GM23248 (cell line): ENCODE results near the gene RPL13. TPM values are rescaled to one million over a fixed set of nuclear protein-coding genes. Genes with fewer than 3 reads are reported as not detected.

ENCODE experiments used
- DNase-seq: peaks from one replicate; pipeline ENCODE4 v3.0.0-alpha.2; 2015
- H2AFZ ChIP-seq: fragments of 200-600 bp; sonication (generic); 2 replicates; pipeline ENCODE4 v1.6.1; 2016; ENCODE audit warnings: antibody characterized with exemption
- H3F3A ChIP-seq: fragments of 200-600 bp; sonication (generic); 2 replicates; pipeline ENCODE4 v1.6.1; 2016; ENCODE audit warnings: mild to moderate bottlenecking, antibody characterized with exemption, mixed run types; ENCODE audit not compliant: insufficient read depth
- H3K27ac ChIP-seq: fragments of 200-600 bp; sonication (generic); 2 replicates; pipeline ENCODE4 v1.5.1; 2016; ENCODE audit warnings: mild to moderate bottlenecking
- H3K27me3 ChIP-seq: fragments of 200-600 bp; sonication (generic); replicated peaks from 2 replicates; pipeline ENCODE4 v1.6.1; 2016; ENCODE audit warnings: mild to moderate bottlenecking; ENCODE audit not compliant: insufficient read depth
- H3K36me3 ChIP-seq: fragments of 200-600 bp; sonication (generic); 2 replicates; pipeline ENCODE4 v1.6.1; 2016; ENCODE audit warnings: low read depth, mild to moderate bottlenecking
- H3K4me1 ChIP-seq: fragments of 200-600 bp; sonication (generic); 2 replicates; pipeline ENCODE4 v1.6.1; 2016; ENCODE audit warnings: mild to moderate bottlenecking; ENCODE audit not compliant: insufficient read depth
- H3K4me2 ChIP-seq: fragments of 200-600 bp; sonication (generic); one replicate; pipeline ENCODE4 v1.6.1; 2016; ENCODE audit warnings: mild to moderate bottlenecking; ENCODE audit not compliant: unreplicated experiment
- H3K4me3 ChIP-seq: fragments of 200-600 bp; sonication (generic); 2 replicates; pipeline ENCODE4 v1.5.1; 2016; ENCODE audit warnings: mild to moderate bottlenecking
- H3K79me2 ChIP-seq: fragments of 200-600 bp; sonication (generic); 2 replicates; pipeline ENCODE4 v1.6.1; 2016; ENCODE audit warnings: mild to moderate bottlenecking; ENCODE audit not compliant: insufficient read depth
- H3K9ac ChIP-seq: fragments of 200-600 bp; sonication (generic); 2 replicates; pipeline ENCODE4 v1.6.1; 2016; ENCODE audit warnings: mild to moderate bottlenecking
- H3K9me2 ChIP-seq: fragments of 200-600 bp; sonication (generic); 2 replicates; pipeline ENCODE4 v1.6.1; 2016; ENCODE audit warnings: mixed run types, mild to moderate bottlenecking, moderate library complexity; ENCODE audit not compliant: insufficient read depth
- H3K9me3 ChIP-seq: fragments of 200-600 bp; sonication (generic); one replicate; pipeline ENCODE4 v1.6.1; 2017; ENCODE audit warnings: low read depth
- H4K20me1 ChIP-seq: fragments of 200-600 bp; sonication (generic); 2 replicates; pipeline ENCODE4 v1.6.0; 2016; ENCODE audit not compliant: insufficient read depth
- EZH2 ChIP-seq: fragments of 200-600 bp; sonication (generic); IDR thresholded peaks from 2 replicates; pipeline ENCODE4 v1.6.1; 2018; ENCODE audit warnings: antibody characterized with exemption, mild to moderate bottlenecking; ENCODE audit not compliant: insufficient read depth, poor library complexity, severe bottlenecking
- EZH2phosphoT487 ChIP-seq: fragments of 200-600 bp; sonication (generic); IDR thresholded peaks from 2 replicates; pipeline ENCODE4 v1.6.1; 2018; ENCODE audit warnings: antibody characterized with exemption, moderate library complexity, mild to moderate bottlenecking, low read depth; ENCODE audit not compliant: insufficient read depth
- whole genome bisulfite sequencing, 2 experiments: methylation state at CpG; one replicate each; pipeline ENCODE4 v1.1.6; 2015 to 2017; ENCODE audit warnings: low lambda C conversion rate in 2 of 2, low coverage in 1 of 2; ENCODE audit errors: missing lambda C conversion rate in 2 of 2; 5-methylcytosine and 5-hydroxymethylcytosine counted together
- in situ Hi-C: fragments of 300-500 bp; cut with MboI; formaldehyde crosslinking; loops from 2 replicates; pipeline ENCODE4 v1.15.0; 2020
- polyA plus RNA-seq: library from polyadenylated mRNA; unstranded; fragments of >200 nt; fragmentation: Nextera tagmentation; extraction: Ambion mirVana; gene quantifications from 2 replicates; pipeline ENCODE4 v1.2.1, GENCODE V29; 2016
- total RNA-seq: library from RNA; depleted of rRNA; stranded (reverse); fragments of >200 nt; shearing (Covaris generic); gene quantifications from 2 replicates; pipeline ENCODE4 v1.2.3, GENCODE V29; 2014

RPL13 gene
- total and polyA plus RNA-seq, 2 experiments from 2014 or later = 1,418 to 3,580 TPM

DNA sequence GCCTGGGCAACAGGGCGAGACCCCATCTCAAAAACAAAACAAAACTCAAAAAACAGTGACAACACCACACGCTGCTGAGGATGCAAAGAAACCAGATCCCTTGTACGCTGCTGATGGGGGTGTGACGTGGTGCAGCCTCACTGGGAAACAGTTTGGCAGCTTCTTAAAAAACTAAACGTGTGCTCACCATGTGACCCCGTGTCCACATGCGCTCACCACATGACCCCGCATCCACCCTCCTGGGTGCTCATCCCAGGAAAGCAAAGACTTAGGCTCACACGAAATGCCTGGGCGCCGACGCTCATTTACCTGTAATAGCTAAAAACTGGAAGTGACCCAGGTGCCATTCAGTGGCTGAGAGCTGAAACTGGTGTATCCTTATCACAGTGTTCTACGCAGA lies 19.9 kb upstream of the RPL13 start:
- Histone ChIP-seq H3K9me3 (no peaks in the 10 kb centered on the region), H3K4me2 (no peak overlapping the region), H2AFZ (no peak overlapping the region), H3K36me3 (peaks cover 3% of the 10 kb centered on the region; the same call in 1 of the 2 replicates), H3K9ac (no peak overlapping the region), H3K4me3 (no peak overlapping the region), H3K27me3 (no peaks in the 10 kb centered on the region), H3K9me2 (no peaks in the 10 kb centered on the region), H3K79me2 (no peaks in the 10 kb centered on the region), H3K4me1 (no peaks in the 10 kb centered on the region), H3F3A (no peaks in the 10 kb centered on the region), H3K27ac (no peak overlapping the region), H4K20me1 (no peaks in the 10 kb centered on the region)
- in situ Hi-C loops = no loop called here
- no peak for DNase-seq
- TF ChIP-seq EZH2 = no peak
- TF ChIP-seq EZH2phosphoT487 = no peak
- 88 to 89% methylated on average over 13 of the region's 13 CpGs for WGBS, 2 experiments

DNA sequence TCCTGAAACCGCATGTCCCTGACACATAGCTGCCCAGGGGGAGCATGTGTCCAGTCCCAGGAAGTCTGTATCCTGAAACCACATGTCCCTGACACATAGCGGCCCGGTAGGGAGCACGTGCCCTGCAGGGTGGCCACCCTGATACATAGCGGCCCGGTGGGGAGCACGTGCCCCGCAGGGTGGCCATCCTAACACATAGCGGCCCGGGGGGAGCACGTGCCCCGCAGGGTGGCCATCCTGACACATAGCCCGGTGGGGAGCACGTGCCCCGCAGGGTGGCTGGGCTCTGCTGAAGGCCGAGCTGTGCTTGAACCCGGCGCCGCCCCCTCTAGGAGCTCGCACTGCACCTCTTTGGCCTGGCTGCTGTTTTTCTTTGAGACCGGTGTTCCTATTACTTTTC lies 18.7 kb upstream of the RPL13 start:
- in situ Hi-C loops = no loop called here
- Histone ChIP-seq H4K20me1 (no peaks in the 10 kb centered on the region), H3K36me3 (peaks cover 3% of the 10 kb centered on the region; the same call in 1 of the 2 replicates)

DNA sequence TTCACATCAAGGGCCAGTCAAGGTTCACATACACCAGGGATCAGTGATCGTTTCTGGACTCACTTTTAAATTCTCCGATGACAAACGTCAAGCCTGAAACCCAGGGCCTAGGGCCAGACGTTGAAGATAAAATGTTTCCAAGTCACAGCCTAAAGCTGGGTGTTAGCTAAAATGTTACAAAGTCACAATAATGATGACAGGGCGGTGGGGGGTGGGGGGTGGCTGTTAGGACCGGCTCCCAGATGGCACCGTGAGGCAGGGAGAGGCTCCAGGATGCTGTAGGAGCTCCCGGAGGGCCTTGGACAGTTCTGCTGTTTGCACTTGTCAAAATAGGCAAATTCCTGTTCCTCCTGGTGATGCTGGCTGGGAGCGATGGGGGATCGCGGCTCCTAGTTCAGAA lies 16.4 kb upstream of the RPL13 start:
- Histone ChIP-seq H3K27ac (no peak overlapping the region), H3K9me2 (no peaks in the 10 kb centered on the region), H3K27me3 (no peaks in the 10 kb centered on the region), H3K4me2 (no peak overlapping the region), H3K9ac (no peak overlapping the region), H3K9me3 (no peaks in the 10 kb centered on the region), H3K4me1 (no peaks in the 10 kb centered on the region), H3K79me2 (no peaks in the 10 kb centered on the region), H3K36me3 (peaks cover 3% of the 10 kb centered on the region; the same call in 1 of the 2 replicates), H2AFZ (no peak overlapping the region), H4K20me1 (no peaks in the 10 kb centered on the region), H3K4me3 (no peak overlapping the region), H3F3A (no peaks in the 10 kb centered on the region)
- in situ Hi-C loops = no loop called here
- DNase-seq = no peak
- 84 to 87% methylated on average over 9 to 11 of the region's 11 CpGs for WGBS, 2 experiments
- TF ChIP-seq EZH2 = no peak
- TF ChIP-seq EZH2phosphoT487 = no peak

More for the DNA sequence above, 18.7 kb upstream of the RPL13 start:
- Histone ChIP-seq H3K4me1 (no peaks in the 10 kb centered on the region), H3K4me3 (no peak overlapping the region), H2AFZ (no peak overlapping the region), H3K27ac (no peak overlapping the region), H3K9me3 (no peaks in the 10 kb centered on the region), H3K79me2 (no peaks in the 10 kb centered on the region), H3K9ac (no peak overlapping the region), H3K9me2 (no peaks in the 10 kb centered on the region), H3K27me3 (no peaks in the 10 kb centered on the region), H3K4me2 (no peak overlapping the region), H3F3A (no peaks in the 10 kb centered on the region)
- TF ChIP-seq EZH2phosphoT487 (no peak), EZH2 (no peak)
- no peak for DNase-seq
- WGBS, 2 experiments = 94 to 99% methylated on average over 12 to 20 of the region's 21 CpGs

DNA sequence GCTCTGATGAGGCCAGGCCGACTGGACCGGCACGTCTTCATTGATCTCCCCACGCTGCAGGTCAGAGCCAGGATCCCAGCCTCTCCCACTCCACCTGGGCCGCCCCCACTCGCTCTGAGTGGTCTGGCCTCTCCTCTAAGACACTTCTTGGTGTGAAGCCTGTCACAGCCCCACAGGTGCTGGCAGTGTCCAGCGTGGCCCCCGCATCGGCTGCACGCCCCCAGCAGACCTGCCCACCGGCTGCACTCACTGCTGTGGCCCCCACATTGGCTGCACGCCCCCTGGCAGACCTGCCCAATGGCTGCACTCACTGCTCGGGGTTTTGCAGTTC lies 15.8 kb upstream of the RPL13 start:
- H3K4me2 ChIP-seq = no peak overlapping the region
- in situ Hi-C loops = no loop called here
- H3K9me3 ChIP-seq = no peaks in the 10 kb centered on the region
- no peak overlapping the region for H3K9ac ChIP-seq
- H3K27me3 ChIP-seq = no peaks in the 10 kb centered on the region
- WGBS, 2 experiments = 93 to 95% methylated on average over 13 of the region's 13 CpGs
- DNase-seq = no peak
- no peaks in the 10 kb centered on the region for H3K9me2 ChIP-seq
- H2AFZ ChIP-seq = no peak overlapping the region
- no peaks in the 10 kb centered on the region for H3K79me2 ChIP-seq
- peaks cover 3% of the 10 kb centered on the region; the same call in 1 of the 2 replicates for H3K36me3 ChIP-seq
- TF ChIP-seq EZH2 = no peak
- no peak for TF ChIP-seq EZH2phosphoT487
- H3K4me1 ChIP-seq = no peaks in the 10 kb centered on the region
- H3K27ac ChIP-seq = no peak overlapping the region
- no peaks in the 10 kb centered on the region for H3F3A ChIP-seq
- H3K4me3 ChIP-seq = no peak overlapping the region
- H4K20me1 ChIP-seq = no peaks in the 10 kb centered on the region

DNA sequence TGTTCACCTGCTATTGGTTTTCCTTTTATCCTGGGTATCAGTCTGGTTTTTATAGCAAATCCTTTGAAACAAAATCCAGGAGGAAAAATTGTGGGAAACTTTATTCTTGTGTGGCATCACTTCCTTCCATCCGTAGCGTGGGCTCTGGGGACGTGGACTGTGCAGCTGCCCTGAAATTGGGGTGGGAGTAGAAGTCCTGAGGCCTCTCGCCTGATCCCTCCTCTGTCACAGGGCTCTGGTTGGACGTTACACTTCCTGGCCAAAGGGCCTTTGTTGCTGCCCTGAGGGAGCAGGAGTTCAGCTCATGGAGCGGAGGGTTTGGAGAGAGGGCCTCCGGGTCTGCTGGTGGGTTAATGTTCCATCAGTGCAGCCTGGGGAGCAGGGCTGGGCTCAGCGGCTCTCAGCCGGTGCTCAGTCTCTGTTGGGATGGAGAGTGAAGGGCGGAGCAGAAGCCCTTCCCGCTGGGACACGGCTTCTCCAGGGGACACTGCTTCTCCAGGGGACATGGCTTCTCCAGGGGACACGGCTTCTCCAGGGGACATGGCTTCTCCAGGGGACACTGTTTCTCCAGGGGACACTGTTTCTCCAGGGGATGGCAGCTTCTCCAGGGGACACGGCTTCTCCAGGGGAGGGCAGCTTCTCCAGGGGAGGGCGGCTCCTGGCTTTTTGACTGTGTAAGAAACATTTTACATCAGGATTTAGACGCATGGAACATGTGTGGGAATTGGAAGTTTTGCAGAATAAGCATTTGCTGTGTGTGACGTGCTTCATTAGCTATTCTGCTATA lies 15.2 kb upstream of the RPL13 start:
- no peaks in the 10 kb centered on the region for H3K27me3 ChIP-seq
- H3K9me3 ChIP-seq = no peaks in the 10 kb centered on the region
- 96 to 97% methylated on average over 17 of the region's 17 CpGs for WGBS, 2 experiments
- DNase-seq = no peak
- H3K36me3 ChIP-seq = 0 out of 2 replicates have a peak, but pooled peaks cover under 1% of the 10 kb centered on the region
- in situ Hi-C loops = no loop called here
- TF ChIP-seq EZH2 = no peak
- no peak for TF ChIP-seq EZH2phosphoT487
- H2AFZ ChIP-seq = no peak overlapping the region
- H3K79me2 ChIP-seq = no peaks in the 10 kb centered on the region
- no peak overlapping the region for H3K27ac ChIP-seq
- H3F3A ChIP-seq = no peaks in the 10 kb centered on the region
- no peaks in the 10 kb centered on the region for H3K4me1 ChIP-seq
- H3K4me3 ChIP-seq = no peak overlapping the region
- H4K20me1 ChIP-seq = no peaks in the 10 kb centered on the region
- H3K9ac ChIP-seq = no peak overlapping the region
- no peaks in the 10 kb centered on the region for H3K9me2 ChIP-seq
- no peak overlapping the region for H3K4me2 ChIP-seq
